OCI-LY1 (cell line): ENCODE results near the gene GPATCH8.

Experiments used
- CTCF ChIP-seq: fragments of 200-600 bp; sonication (generic), shearing (Covaris generic); IDR thresholded peaks from 2 replicates; pipeline ENCODE4 v1.5.1; 2017; ENCODE audit warnings: mild to moderate bottlenecking, antibody characterized with exemption, low read length, moderate library complexity, mixed read lengths
- EZH2 ChIP-seq: fragments of 200-600 bp; sonication (generic), shearing (Covaris generic); IDR thresholded peaks from 2 replicates; pipeline ENCODE4 v1.8.0; 2017; ENCODE audit warnings: borderline replicate concordance, mixed run types, mild to moderate bottlenecking, antibody characterized with exemption, low read length, moderate library complexity, mixed read lengths

- TF ChIP-seq CTCF (no peak), EZH2 (no peak)
Measured at GRCh38 chr17:44523672-44523972, 20.4 kb upstream of the GPATCH8 start.
